ENCODE results near the gene CREG2.

The CREG2 gene

DNA sequence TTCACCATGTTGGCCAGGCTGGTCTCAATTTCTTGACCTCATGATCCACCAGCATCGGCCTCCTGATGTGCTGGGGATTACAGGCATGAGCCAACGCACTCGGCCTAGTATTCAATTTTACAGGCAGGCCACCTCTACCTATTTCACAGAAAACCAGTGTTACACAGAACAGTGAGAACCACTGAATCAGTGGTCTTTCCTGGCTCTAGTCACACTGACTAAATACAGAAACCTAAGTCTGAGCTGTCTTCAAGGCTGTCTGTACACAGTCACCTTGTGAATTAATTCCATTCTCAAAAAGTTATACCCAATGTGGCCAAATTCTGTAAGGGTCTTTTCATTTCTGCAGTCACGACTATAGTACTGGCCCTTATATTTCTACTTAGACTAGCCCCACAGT, 82.3 kb downstream of the CREG2 start:
- no peak for DNase-seq

DNA sequence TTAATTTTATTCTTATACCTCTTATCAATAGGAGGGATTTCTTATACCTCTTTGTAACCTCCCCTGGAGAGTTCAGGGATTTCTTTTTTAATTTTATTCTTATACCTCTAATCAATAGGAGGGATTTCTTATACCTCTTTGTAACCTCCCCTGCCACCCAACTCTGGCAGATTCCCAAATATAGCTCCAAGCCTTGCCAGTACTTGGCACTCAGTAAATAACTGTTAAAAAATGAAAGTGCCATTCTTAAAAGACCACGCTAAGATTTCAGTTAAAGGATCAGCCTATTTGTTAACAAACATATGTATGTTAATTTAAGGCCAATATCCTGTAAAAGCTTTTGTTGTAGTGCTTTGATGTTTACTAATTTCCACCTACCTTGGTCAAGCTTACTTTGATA, 83.6 kb downstream of the CREG2 start:
- DNase-seq, result no peak

DNA sequence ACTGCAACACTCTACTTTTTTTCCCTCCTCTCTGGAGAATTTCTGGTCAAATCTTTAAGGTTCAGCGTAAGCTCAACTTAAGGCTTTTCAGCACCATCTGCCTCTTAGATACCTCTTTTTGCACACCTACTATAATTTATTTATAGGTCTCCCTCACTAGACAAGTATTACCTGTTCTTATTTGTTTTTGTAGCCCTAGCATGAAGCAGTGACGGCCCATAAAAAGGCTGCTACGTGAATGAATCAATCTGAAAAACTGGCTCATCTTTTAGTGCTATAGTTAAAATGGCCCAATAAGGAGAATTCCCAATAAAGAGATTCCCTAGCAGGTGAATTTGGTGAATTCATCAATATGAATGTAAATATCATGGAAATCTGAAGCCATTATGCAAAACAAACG, 85.3 kb downstream of the CREG2 start:
- DNase-seq, result no peak

DNA sequence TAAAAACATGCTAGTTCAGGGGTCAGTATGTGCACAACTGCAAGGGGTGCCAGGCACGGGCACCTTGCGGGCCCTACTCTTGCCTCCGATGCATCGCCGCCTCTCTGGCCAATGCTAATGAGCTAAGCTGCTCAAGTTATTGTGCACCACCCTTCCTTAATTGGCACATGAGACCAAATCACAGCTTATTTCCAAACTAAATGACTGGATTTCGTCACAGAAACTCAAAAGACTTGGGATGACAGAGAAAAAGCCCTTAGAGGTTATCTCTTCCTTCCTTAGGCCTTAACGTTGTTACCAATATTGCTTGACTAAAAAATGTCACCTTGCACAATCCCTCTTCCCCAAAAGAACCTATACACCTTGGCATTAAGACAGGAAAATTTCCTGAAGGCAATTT, 86.5 kb downstream of the CREG2 start:
- DNase-seq, result no peak

DNA sequence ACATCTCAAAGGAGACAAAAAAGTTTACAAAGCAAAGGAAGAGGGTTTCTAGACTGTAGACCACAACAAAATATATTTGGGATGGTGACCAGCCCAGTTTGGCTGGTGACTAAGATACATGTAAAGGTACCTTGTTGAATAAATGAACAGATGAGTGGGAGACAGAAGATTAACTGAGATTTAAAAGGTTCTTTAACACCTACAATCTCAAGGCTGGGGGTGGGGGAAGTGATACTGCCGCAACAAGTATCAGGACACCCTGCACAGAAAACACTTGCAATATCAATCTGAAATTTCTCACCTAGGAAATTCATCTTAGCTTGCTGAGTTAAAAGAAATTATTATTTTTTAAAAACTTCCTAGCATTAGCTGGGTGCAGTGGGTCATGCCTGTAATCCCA, 87.1 kb downstream of the CREG2 start:
- DNase-seq, result no peak

DNA sequence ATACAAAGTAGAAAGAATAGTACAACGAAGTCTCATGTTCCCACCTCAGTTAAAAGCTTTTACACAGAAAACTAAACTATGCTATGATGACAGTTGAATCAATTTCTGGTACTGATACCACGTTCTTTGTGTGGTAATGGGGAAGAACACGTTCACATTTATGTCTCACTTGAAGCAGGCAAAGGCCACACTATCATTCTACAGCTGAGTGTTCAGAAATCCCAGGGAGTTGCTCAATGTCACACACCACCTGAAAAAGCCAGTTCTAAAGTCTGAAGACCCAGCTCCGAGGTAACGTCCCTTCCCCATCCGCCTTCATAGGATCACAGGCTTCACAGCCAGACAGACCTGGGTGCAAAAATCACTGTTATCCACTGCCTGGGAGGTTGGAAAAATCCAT, 87.7 kb downstream of the CREG2 start:
- DNase-seq, result no peak

DNA sequence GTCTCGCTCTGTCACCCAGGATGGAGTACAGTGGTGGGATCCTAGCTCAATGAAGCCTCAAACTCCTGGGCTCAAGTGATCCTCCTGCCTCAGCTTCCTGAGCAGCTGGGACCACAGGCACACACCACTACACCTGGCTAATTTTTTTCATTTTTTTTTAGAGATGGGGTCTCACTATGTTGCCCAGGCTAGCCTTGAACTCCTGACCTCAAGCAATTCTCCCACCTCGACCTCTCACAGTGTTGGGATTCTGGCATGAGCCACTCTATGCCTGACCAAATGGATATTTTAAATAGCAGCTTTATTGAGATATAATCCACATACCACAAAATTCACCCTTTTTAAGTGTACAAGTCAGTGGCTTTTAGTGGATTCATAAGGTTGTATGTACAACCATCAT, 89.9 kb downstream of the CREG2 start:
- DNase-seq, result no peak

DNA sequence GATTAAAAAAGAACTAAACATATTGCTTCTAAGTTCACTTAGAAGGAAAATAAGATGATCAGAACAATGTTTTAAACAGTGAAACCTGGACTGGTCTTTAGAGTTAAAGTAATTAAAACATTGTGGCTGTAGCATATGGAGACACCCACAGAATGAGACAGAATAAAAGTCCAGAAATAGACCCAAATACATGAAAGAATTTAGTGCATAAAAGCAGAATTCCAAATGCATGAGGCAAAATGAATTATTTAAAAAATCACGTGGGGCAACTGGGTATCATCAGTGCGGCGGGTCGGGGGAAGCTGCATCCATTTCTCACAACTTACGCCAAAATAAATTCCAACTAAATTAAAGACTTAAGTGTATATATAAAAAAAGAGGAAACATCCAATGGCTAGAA, 90.9 kb downstream of the CREG2 start:
- DNase-seq, result no peak

DNA sequence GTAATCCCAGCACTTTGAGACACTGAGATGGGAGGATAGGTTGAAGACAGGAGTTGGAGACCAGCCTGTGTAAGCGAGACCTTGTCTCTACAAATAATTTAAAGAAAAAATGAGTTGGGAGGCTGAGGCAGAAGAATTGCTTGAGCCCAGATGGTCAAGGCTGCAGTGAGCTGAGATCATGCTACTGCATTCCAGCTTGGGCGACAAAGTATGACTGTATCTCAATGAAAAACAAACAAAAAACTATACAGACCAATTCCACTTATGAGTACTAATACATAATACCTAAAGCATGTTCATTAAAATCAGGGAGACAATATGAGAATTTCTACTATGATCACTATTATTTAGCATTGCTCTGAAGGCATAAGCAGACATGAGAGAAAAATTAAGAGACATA, 91.4 kb downstream of the CREG2 start:
- DNase-seq, result no peak
